GM23338 (cell line): ENCODE data around the gene UBL4A. TPM values are rescaled to one million over a fixed set of nuclear protein-coding genes. Genes with fewer than 3 reads are reported as not detected.
A peak's percentile ranks its signal among the peaks of the same experiment; 100 is the strongest.

Source experiments
- ATAC-seq: fragments of 200-7000 bp; cut with Tn5 transposase; 3 replicates; pipeline ENCODE4 v1.9.1; 2020
- DNase-seq: peaks from one replicate; pipeline ENCODE4 v3.0.0-alpha.2; 2015; ENCODE audit warnings: low spot score
- H2AFZ ChIP-seq: fragments of 200-600 bp; sonication (generic); 2 replicates; pipeline ENCODE4 v1.8.0; 2016; ENCODE audit warnings: antibody characterized with exemption, mild to moderate bottlenecking, moderate library complexity
- H3F3A ChIP-seq: fragments of 200-600 bp; sonication (generic); replicated peaks from 2 replicates; pipeline ENCODE4 v1.8.0; 2017; ENCODE audit warnings: antibody characterized with exemption, mixed run types, low read depth
- H3K27ac ChIP-seq: fragments of 200-600 bp; sonication (generic); 2 replicates; pipeline ENCODE4 v1.6.1; 2016; ENCODE audit warnings: low read depth
- H3K27me3 ChIP-seq: fragments of 200-600 bp; sonication (generic); 2 replicates; pipeline ENCODE4 v1.8.0; 2016; ENCODE audit warnings: mild to moderate bottlenecking, mixed run types, moderate library complexity; ENCODE audit not compliant: insufficient read depth
- H3K36me3 ChIP-seq: fragments of 200-600 bp; sonication (generic); 2 replicates; pipeline ENCODE4 v1.8.0; 2016; ENCODE audit warnings: mild to moderate bottlenecking; ENCODE audit not compliant: insufficient read depth
- H3K4me1 ChIP-seq: fragments of 200-600 bp; sonication (generic); 2 replicates; pipeline ENCODE4 v1.8.0; 2016; ENCODE audit warnings: mild to moderate bottlenecking, moderate library complexity; ENCODE audit not compliant: insufficient read depth
- H3K4me2 ChIP-seq: fragments of 200-600 bp; sonication (generic); 2 replicates; pipeline ENCODE4 v1.7.1; 2017; ENCODE audit warnings: mixed run types
- H3K4me3 ChIP-seq: fragments of 200-600 bp; sonication (generic); 2 replicates; pipeline ENCODE4 v1.6.1; 2016; ENCODE audit warnings: mixed run types
- H3K79me2 ChIP-seq: fragments of 200-600 bp; sonication (generic); replicated peaks from 2 replicates; pipeline ENCODE4 v1.8.0; 2017; ENCODE audit warnings: mild to moderate bottlenecking; ENCODE audit not compliant: insufficient read depth
- H3K9me2 ChIP-seq: fragments of 200-600 bp; sonication (generic); 2 replicates; pipeline ENCODE4 v1.8.0; 2017; ENCODE audit not compliant: insufficient read depth
- H4K20me1 ChIP-seq: fragments of 200-600 bp; sonication (generic); replicated peaks from 2 replicates; pipeline ENCODE4 v1.8.0; 2017; ENCODE audit warnings: mild to moderate bottlenecking; ENCODE audit not compliant: insufficient read depth
- H3K27ac Mint-ChIP-seq: 2 replicates; pipeline ENCODE4 v1.8.0; 2020; ENCODE audit warnings: inconsistent platforms, mild to moderate bottlenecking, moderate library complexity, mixed read lengths
- H3K27me3 Mint-ChIP-seq: 3 replicates; pipeline ENCODE4 v1.8.0; 2022; ENCODE audit warnings: low read depth, mild to moderate bottlenecking, moderate library complexity, mixed read lengths, inconsistent platforms; ENCODE audit not compliant: insufficient read depth, poor library complexity
- H3K36me3 Mint-ChIP-seq: 3 replicates; pipeline ENCODE4 v1.8.0; 2021; ENCODE audit warnings: low read depth, mild to moderate bottlenecking, inconsistent platforms, moderate library complexity, mixed read lengths
- H3K4me1 Mint-ChIP-seq: 3 replicates; pipeline ENCODE4 v1.8.0; 2020; ENCODE audit warnings: mild to moderate bottlenecking, inconsistent platforms, mixed read lengths
- H3K4me3 Mint-ChIP-seq: 3 replicates; pipeline ENCODE4 v1.8.0; 2021; ENCODE audit warnings: moderate library complexity, mild to moderate bottlenecking, inconsistent platforms, mixed read lengths
- H3K9me3 Mint-ChIP-seq: 3 replicates; pipeline ENCODE4 v1.8.0; 2020; ENCODE audit warnings: moderate library complexity, mild to moderate bottlenecking, inconsistent platforms, mixed read lengths
- CREB1 ChIP-seq: fragments of 250-450 bp; sonication (Bioruptor Pico); IDR thresholded peaks from 2 replicates; pipeline ENCODE4 v1.5.0; 2020; ENCODE audit warnings: low read depth, mild to moderate bottlenecking, moderate library complexity
- EZH2 ChIP-seq: fragments of 200-600 bp; sonication (generic); IDR thresholded peaks from one replicate; pipeline ENCODE4 v1.8.0; 2017; ENCODE audit warnings: antibody characterized with exemption, mild to moderate bottlenecking, low read depth; ENCODE audit not compliant: unreplicated experiment
- EZH2phosphoT487 ChIP-seq: fragments of 200-600 bp; sonication (generic); IDR thresholded peaks from one replicate; pipeline ENCODE4 v1.8.1; 2018; ENCODE audit warnings: antibody characterized with exemption; ENCODE audit not compliant: unreplicated experiment
- JUNB ChIP-seq: IDR thresholded peaks from one replicate; pipeline ENCODE4 v1.6.1; 2016; ENCODE audit warnings: antibody characterized with exemption; ENCODE audit not compliant: unreplicated experiment
- NANOG ChIP-seq: IDR thresholded peaks from 2 replicates; pipeline ENCODE4 v1.6.1; 2016; ENCODE audit warnings: antibody characterized with exemption, borderline replicate concordance
- POLR2AphosphoS5 ChIP-seq: IDR thresholded peaks from 2 replicates; pipeline ENCODE4 v1.6.1; 2016; ENCODE audit warnings: antibody characterized with exemption, low read depth
- STAT1 ChIP-seq: IDR thresholded peaks from one replicate; pipeline ENCODE4 v1.6.1; 2016; ENCODE audit warnings: antibody characterized with exemption; ENCODE audit not compliant: unreplicated experiment
- ZNF114 ChIP-seq: fragments of 250-450 bp; sonication (Bioruptor Pico); IDR thresholded peaks from 2 replicates; pipeline ENCODE4 v1.5.0; 2020; ENCODE audit warnings: mild to moderate bottlenecking, moderate library complexity
- ZNF331 ChIP-seq: fragments of 250-450 bp; sonication (Bioruptor Pico); IDR thresholded peaks from 2 replicates; pipeline ENCODE4 v1.5.0; 2020; ENCODE audit warnings: low read depth, mild to moderate bottlenecking, moderate library complexity
- polyA plus RNA-seq: library from polyadenylated mRNA; unstranded; fragments of >200 nt; fragmentation: Nextera tagmentation; extraction: Ambion mirVana; gene quantifications from 2 replicates; pipeline ENCODE4 v1.2.1, GENCODE V29; 2016
- total RNA-seq: library from RNA; depleted of rRNA; stranded (reverse); fragments of >200 nt; shearing (Covaris generic); gene quantifications from 2 replicates; pipeline ENCODE4 v1.2.3, GENCODE V29; 2014
- TF ChIP-seq, protein P1 (sequence below), 2 experiments: fragments of 200-600 bp in 1 of 2; sonication (generic) in 1 of 2; conservative IDR thresholded peaks; 2 replicates each; pipeline versions ENCODE4 v1.5.1 to v1.6.1; 2016 to 2017; ENCODE audit warnings: antibody characterized with exemption in 2 of 2, low read depth in 2 of 2, mild to moderate bottlenecking in 2 of 2, moderate library complexity in 1 of 2
- TF ChIP-seq, protein P2 (sequence below): IDR thresholded peaks from 2 replicates; pipeline ENCODE4 v1.6.1; 2016; ENCODE audit warnings: antibody characterized with exemption
- TF ChIP-seq, protein P3 (sequence below): fragments of 250-450 bp; sonication (Bioruptor Pico); IDR thresholded peaks from 2 replicates; pipeline ENCODE4 v1.5.0; 2020; ENCODE audit warnings: mild to moderate bottlenecking, moderate library complexity
- TF ChIP-seq, protein P4 (sequence below): IDR thresholded peaks from one replicate; pipeline ENCODE4 v1.6.1; 2018; ENCODE audit warnings: antibody characterized with exemption; ENCODE audit not compliant: unreplicated experiment

UBL4A gene
- total and polyA plus RNA-seq, 2 experiments from 2014 or later = 15.6 to 43.7 TPM

DNA sequence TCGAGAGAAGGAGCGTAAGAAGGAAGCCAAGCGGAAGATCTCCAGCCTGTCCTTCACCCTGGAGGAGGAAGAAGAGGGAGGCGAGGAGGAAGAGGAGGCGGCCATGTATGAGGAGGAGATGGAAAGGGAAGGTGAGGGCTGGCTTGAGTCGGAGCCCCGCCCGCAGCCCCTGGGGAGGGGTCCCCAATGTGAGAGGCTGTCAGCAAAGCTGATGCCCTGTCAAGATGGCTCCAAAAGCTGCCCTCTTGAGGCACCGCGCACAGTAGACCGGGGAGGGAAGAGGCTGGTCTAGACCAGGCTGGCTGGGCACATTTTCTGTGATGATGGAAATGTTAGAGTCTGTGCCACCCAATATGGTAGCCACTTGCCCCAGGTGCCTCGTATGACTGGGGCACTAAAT lies 40.0 kb downstream of the UBL4A start (continued):
- TF ChIP-seq NANOG = no peak

DNA sequence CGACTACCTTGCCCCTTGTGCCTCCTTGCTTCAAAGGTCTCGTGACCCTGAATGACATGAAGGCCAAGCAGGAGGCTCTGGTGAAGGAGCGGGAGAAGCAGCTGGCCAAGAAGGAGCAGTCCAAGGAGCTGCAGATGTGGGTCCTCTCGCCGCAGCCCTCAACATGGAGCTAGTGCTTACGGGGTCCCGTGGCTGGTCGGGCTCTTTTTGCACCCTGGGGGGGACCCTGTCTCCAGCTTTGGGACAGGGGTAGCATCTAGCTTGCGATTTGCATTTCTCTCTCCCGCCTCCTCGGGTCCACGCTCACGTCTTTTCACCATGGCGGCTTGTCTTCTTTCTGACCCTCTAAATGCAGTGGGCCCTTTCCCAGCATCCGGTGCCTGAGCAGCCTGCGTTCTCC lies 40.6 kb downstream of the UBL4A start:
- H3K4me3 Mint-ChIP-seq = peak overlapping the region; percentile 10; the same call in 1 of the 3 replicates
- no peak for ATAC-seq
- H3K79me2 ChIP-seq = no peaks in the 10 kb centered on the region
- no peak overlapping the region for H3K4me2 ChIP-seq
- H3K36me3 ChIP-seq = no peaks in the 10 kb centered on the region
- H3K4me3 ChIP-seq = no peak overlapping the region
- H3K27me3 Mint-ChIP-seq = peaks cover 7% of the 10 kb centered on the region
- H3K9me3 Mint-ChIP-seq = no peaks in the 10 kb centered on the region
- H2AFZ ChIP-seq = no peak overlapping the region
- DNase-seq = no peak
- 0 out of 2 replicates have a peak, but pooled peaks cover 3% of the 10 kb centered on the region for H3K4me1 ChIP-seq
- no peaks in the 10 kb centered on the region for H3K27me3 ChIP-seq
- TF ChIP-seq JUNB = no peak
- TF ChIP-seq, protein P1, sequence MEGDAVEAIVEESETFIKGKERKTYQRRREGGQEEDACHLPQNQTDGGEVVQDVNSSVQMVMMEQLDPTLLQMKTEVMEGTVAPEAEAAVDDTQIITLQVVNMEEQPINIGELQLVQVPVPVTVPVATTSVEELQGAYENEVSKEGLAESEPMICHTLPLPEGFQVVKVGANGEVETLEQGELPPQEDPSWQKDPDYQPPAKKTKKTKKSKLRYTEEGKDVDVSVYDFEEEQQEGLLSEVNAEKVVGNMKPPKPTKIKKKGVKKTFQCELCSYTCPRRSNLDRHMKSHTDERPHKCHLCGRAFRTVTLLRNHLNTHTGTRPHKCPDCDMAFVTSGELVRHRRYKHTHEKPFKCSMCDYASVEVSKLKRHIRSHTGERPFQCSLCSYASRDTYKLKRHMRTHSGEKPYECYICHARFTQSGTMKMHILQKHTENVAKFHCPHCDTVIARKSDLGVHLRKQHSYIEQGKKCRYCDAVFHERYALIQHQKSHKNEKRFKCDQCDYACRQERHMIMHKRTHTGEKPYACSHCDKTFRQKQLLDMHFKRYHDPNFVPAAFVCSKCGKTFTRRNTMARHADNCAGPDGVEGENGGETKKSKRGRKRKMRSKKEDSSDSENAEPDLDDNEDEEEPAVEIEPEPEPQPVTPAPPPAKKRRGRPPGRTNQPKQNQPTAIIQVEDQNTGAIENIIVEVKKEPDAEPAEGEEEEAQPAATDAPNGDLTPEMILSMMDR (conservative IDR thresholded peaks at IDR 0.05; ENCODE audit: low read depth in 2 of 2) = no peak
- no peak for TF ChIP-seq NANOG
- no peak for TF ChIP-seq ZNF331 (CRISPR knock-in tag)
- TF ChIP-seq, protein P2, sequence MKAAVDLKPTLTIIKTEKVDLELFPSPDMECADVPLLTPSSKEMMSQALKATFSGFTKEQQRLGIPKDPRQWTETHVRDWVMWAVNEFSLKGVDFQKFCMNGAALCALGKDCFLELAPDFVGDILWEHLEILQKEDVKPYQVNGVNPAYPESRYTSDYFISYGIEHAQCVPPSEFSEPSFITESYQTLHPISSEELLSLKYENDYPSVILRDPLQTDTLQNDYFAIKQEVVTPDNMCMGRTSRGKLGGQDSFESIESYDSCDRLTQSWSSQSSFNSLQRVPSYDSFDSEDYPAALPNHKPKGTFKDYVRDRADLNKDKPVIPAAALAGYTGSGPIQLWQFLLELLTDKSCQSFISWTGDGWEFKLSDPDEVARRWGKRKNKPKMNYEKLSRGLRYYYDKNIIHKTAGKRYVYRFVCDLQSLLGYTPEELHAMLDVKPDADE = no peak
- TF ChIP-seq EZH2phosphoT487 = no peak
- TF ChIP-seq, protein P3, sequence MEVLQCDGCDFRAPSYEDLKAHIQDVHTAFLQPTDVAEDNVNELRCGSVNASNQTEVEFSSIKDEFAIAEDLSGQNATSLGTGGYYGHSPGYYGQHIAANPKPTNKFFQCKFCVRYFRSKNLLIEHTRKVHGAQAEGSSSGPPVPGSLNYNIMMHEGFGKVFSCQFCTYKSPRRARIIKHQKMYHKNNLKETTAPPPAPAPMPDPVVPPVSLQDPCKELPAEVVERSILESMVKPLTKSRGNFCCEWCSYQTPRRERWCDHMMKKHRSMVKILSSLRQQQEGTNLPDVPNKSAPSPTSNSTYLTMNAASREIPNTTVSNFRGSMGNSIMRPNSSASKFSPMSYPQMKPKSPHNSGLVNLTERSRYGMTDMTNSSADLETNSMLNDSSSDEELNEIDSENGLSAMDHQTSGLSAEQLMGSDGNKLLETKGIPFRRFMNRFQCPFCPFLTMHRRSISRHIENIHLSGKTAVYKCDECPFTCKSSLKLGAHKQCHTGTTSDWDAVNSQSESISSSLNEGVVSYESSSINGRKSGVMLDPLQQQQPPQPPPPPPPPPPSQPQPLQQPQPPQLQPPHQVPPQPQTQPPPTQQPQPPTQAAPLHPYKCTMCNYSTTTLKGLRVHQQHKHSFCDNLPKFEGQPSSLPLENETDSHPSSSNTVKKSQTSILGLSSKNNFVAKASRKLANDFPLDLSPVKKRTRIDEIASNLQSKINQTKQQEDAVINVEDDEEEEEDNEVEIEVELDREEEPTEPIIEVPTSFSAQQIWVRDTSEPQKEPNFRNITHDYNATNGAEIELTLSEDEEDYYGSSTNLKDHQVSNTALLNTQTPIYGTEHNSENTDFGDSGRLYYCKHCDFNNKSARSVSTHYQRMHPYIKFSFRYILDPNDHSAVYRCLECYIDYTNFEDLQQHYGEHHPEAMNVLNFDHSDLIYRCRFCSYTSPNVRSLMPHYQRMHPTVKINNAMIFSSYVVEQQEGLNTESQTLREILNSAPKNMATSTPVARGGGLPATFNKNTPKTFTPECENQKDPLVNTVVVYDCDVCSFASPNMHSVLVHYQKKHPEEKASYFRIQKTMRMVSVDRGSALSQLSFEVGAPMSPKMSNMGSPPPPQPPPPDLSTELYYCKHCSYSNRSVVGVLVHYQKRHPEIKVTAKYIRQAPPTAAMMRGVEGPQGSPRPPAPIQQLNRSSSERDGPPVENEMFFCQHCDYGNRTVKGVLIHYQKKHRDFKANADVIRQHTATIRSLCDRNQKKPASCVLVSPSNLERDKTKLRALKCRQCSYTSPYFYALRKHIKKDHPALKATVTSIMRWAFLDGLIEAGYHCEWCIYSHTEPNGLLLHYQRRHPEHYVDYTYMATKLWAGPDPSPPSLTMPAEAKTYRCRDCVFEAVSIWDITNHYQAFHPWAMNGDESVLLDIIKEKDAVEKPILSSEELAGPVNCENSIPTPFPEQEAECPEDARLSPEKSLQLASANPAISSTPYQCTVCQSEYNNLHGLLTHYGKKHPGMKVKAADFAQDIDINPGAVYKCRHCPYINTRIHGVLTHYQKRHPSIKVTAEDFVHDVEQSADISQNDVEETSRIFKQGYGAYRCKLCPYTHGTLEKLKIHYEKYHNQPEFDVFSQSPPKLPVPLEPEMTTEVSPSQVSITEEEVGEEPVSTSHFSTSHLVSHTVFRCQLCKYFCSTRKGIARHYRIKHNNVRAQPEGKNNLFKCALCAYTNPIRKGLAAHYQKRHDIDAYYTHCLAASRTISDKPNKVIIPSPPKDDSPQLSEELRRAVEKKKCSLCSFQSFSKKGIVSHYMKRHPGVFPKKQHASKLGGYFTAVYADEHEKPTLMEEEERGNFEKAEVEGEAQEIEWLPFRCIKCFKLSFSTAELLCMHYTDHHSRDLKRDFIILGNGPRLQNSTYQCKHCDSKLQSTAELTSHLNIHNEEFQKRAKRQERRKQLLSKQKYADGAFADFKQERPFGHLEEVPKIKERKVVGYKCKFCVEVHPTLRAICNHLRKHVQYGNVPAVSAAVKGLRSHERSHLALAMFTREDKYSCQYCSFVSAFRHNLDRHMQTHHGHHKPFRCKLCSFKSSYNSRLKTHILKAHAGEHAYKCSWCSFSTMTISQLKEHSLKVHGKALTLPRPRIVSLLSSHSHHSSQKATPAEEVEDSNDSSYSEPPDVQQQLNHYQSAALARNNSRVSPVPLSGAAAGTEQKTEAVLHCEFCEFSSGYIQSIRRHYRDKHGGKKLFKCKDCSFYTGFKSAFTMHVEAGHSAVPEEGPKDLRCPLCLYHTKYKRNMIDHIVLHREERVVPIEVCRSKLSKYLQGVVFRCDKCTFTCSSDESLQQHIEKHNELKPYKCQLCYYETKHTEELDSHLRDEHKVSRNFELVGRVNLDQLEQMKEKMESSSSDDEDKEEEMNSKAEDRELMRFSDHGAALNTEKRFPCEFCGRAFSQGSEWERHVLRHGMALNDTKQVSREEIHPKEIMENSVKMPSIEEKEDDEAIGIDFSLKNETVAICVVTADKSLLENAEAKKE (CRISPR knock-in tag) = no peak
- TF ChIP-seq EZH2 = no peak
- no peak for TF ChIP-seq ZNF114 (CRISPR knock-in tag)
- no peak for TF ChIP-seq STAT1
- TF ChIP-seq CREB1 (CRISPR knock-in tag) = no peak
- TF ChIP-seq, protein P4, sequence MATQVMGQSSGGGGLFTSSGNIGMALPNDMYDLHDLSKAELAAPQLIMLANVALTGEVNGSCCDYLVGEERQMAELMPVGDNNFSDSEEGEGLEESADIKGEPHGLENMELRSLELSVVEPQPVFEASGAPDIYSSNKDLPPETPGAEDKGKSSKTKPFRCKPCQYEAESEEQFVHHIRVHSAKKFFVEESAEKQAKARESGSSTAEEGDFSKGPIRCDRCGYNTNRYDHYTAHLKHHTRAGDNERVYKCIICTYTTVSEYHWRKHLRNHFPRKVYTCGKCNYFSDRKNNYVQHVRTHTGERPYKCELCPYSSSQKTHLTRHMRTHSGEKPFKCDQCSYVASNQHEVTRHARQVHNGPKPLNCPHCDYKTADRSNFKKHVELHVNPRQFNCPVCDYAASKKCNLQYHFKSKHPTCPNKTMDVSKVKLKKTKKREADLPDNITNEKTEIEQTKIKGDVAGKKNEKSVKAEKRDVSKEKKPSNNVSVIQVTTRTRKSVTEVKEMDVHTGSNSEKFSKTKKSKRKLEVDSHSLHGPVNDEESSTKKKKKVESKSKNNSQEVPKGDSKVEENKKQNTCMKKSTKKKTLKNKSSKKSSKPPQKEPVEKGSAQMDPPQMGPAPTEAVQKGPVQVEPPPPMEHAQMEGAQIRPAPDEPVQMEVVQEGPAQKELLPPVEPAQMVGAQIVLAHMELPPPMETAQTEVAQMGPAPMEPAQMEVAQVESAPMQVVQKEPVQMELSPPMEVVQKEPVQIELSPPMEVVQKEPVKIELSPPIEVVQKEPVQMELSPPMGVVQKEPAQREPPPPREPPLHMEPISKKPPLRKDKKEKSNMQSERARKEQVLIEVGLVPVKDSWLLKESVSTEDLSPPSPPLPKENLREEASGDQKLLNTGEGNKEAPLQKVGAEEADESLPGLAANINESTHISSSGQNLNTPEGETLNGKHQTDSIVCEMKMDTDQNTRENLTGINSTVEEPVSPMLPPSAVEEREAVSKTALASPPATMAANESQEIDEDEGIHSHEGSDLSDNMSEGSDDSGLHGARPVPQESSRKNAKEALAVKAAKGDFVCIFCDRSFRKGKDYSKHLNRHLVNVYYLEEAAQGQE = no peak
- no peak for TF ChIP-seq POLR2AphosphoS5
- H3K27ac ChIP-seq = no peak overlapping the region
- H3K36me3 Mint-ChIP-seq = peaks cover 16% of the 10 kb centered on the region; the same call in 2 of the 3 replicates
- H3K9me2 ChIP-seq = no peaks in the 10 kb centered on the region
- H3K27ac Mint-ChIP-seq = no peak overlapping the region
- H3F3A ChIP-seq = no peaks in the 10 kb centered on the region
- H3K4me1 Mint-ChIP-seq = no peaks in the 10 kb centered on the region
- H4K20me1 ChIP-seq = no peaks in the 10 kb centered on the region
